HepG2 (cell line): ENCODE data around the gene MEX3C. TPM values are rescaled to one million over a fixed set of nuclear protein-coding genes. Genes with fewer than 3 reads are reported as not detected.
A peak's percentile ranks its signal among the peaks of the same experiment; 100 is the strongest.

Source experiments
- AGO2 ChIP-seq: fragments of 200-400 bp; formaldehyde crosslinking; optimal IDR thresholded peaks from 2 replicates; pipeline ENCODE3; 2017; ENCODE audit warnings: mild to moderate bottlenecking, low read depth, low read length, moderate library complexity
- ATF4 ChIP-seq, 2 experiments: fragments of 450-650 bp in 1 of 2; sonication (generic) in 1 of 2; formaldehyde crosslinking; IDR thresholded peaks; 2 replicates each; pipeline versions ENCODE4 v1.5.0 to v1.8.0; 2020 to 2022; ENCODE audit warnings: mild to moderate bottlenecking in 1 of 2, missing genetic modification reagents in 1 of 2
- CTCF ChIP-seq: sonication (generic); formaldehyde crosslinking; IDR thresholded peaks from 2 replicates; pipeline ENCODE4 v1.5.0; 2020; ENCODE audit warnings: mild to moderate bottlenecking, missing genetic modification reagents, moderate library complexity
- ELK4 ChIP-seq: sonication (generic); formaldehyde crosslinking; IDR thresholded peaks from 2 replicates; pipeline ENCODE4 v1.9.0; 2021; ENCODE audit warnings: missing genetic modification reagents, borderline replicate concordance
- EZH2 ChIP-seq: conservative IDR thresholded peaks from 2 replicates; pipeline ENCODE4 v1.6.1; 2012; ENCODE audit warnings: mild to moderate bottlenecking, low read depth, low read length, moderate library complexity
- FIP1L1 ChIP-seq: fragments of 200-400 bp; formaldehyde crosslinking; IDR thresholded peaks from 2 replicates; pipeline ENCODE4 v1.6.1; 2018; ENCODE audit warnings: low read depth, mild to moderate bottlenecking, low read length, moderate library complexity, borderline replicate concordance; ENCODE audit not compliant: insufficient read depth
- GABPB1 ChIP-seq: IDR thresholded peaks from 2 replicates; pipeline ENCODE4 v1.6.1; 2016; ENCODE audit warnings: mild to moderate bottlenecking, missing genetic modification reagents, moderate library complexity, missing compliant biosample characterization
- HMGXB4 ChIP-seq, 2 experiments: sonication (generic) in 1 of 2; formaldehyde crosslinking in 1 of 2; IDR thresholded peaks; 2 replicates each; pipeline versions ENCODE4 v1.4.0 to v1.6.1; 2018 to 2020; ENCODE audit warnings: missing genetic modification reagents in 2 of 2, borderline replicate concordance in 1 of 2, low read depth in 1 of 2, mild to moderate bottlenecking in 1 of 2, missing biosample characterization in 1 of 2
- IKZF1 ChIP-seq: fragments of 450-650 bp; IDR thresholded peaks from 2 replicates; pipeline ENCODE4 v1.7.1; 2016
- ISL2 ChIP-seq: sonication (generic); formaldehyde crosslinking; IDR thresholded peaks from 2 replicates; pipeline ENCODE4 v1.5.0; 2020; ENCODE audit warnings: missing genetic modification reagents
- MAFG ChIP-seq: sonication (generic); formaldehyde crosslinking; IDR thresholded peaks from 2 replicates; pipeline ENCODE4 v1.5.1; 2020; ENCODE audit warnings: mild to moderate bottlenecking, missing genetic modification reagents
- NFYB ChIP-seq: sonication (generic); formaldehyde crosslinking; IDR thresholded peaks from 2 replicates; pipeline ENCODE4 v1.4.0; 2020; ENCODE audit warnings: missing genetic modification reagents
- NRL ChIP-seq: sonication (generic); formaldehyde crosslinking; IDR thresholded peaks from 2 replicates; pipeline ENCODE4 v1.5.0; 2020; ENCODE audit warnings: missing genetic modification reagents, mild to moderate bottlenecking, moderate library complexity, borderline replicate concordance
- ONECUT2 ChIP-seq: sonication (generic); formaldehyde crosslinking; IDR thresholded peaks from 2 replicates; pipeline ENCODE4 v1.4.0; 2020; ENCODE audit warnings: missing genetic modification reagents
- PTBP1 ChIP-seq: fragments of 200-400 bp; formaldehyde crosslinking; IDR thresholded peaks from 2 replicates; pipeline ENCODE4 v1.6.1; 2018; ENCODE audit warnings: low read length, low read depth; ENCODE audit not compliant: poor library complexity, severe bottlenecking
- REL ChIP-seq: sonication (generic); formaldehyde crosslinking; conservative IDR thresholded peaks from 2 replicates; pipeline ENCODE4 v1.8.0; 2022; ENCODE audit warnings: mild to moderate bottlenecking, missing genetic modification reagents, moderate library complexity
- SMAD3 ChIP-seq: sonication (generic); formaldehyde crosslinking; IDR thresholded peaks from 2 replicates; pipeline ENCODE4 v1.4.0; 2020; ENCODE audit warnings: missing genetic modification reagents
- SMC3 ChIP-seq: IDR thresholded peaks from 2 replicates; pipeline ENCODE4 v1.6.1; 2011; ENCODE audit warnings: low read length, improper control_type of control experiment
- SPEN ChIP-seq: sonication (generic); formaldehyde crosslinking; IDR thresholded peaks from 2 replicates; pipeline ENCODE4 v1.5.1; 2020; ENCODE audit warnings: low read depth, mild to moderate bottlenecking, missing genetic modification reagents
- TARDBP ChIP-seq: sonication (generic); formaldehyde crosslinking; IDR thresholded peaks from 2 replicates; pipeline ENCODE4 v1.8.0; 2022; ENCODE audit warnings: mild to moderate bottlenecking, missing genetic modification reagents
- U2AF1 ChIP-seq: fragments of 200-400 bp; formaldehyde crosslinking; optimal IDR thresholded peaks from 2 replicates; pipeline ENCODE3; 2017; ENCODE audit warnings: mild to moderate bottlenecking, low read depth, low read length
- ZNF30 ChIP-seq: sonication (generic); formaldehyde crosslinking; IDR thresholded peaks from 2 replicates; pipeline ENCODE4 v1.5.0; 2020; ENCODE audit warnings: mild to moderate bottlenecking, missing genetic modification reagents
- ZNF678 ChIP-seq: sonication (generic); formaldehyde crosslinking; IDR thresholded peaks from 2 replicates; pipeline ENCODE4 v1.4.0; 2020; ENCODE audit warnings: mild to moderate bottlenecking, missing genetic modification reagents
- ZNF839 ChIP-seq: sonication (generic); formaldehyde crosslinking; IDR thresholded peaks from 2 replicates; pipeline ENCODE4 v1.4.0; 2020; ENCODE audit warnings: missing genetic modification reagents, mild to moderate bottlenecking, borderline replicate concordance
- polyA plus RNA-seq, 8 experiments: library from polyadenylated mRNA; depleted of rRNA in 3 of 8; stranded (reverse) in 7 of 8; unstranded in 1 of 8; fragments of >200 nt; fragmentation: Illumina TruSeq in 4 of 8; extraction: Trizol in 4 of 8; gene quantifications; 2 replicates each; pipeline versions ENCODE4 v1.2.1 to v1.2.3, GENCODE V29; 2011 to 2016; ENCODE audit warnings: low read depth in 4 of 8, missing spikeins in 1 of 8, mixed read lengths in 1 of 8; ENCODE audit not compliant: insufficient read depth in 1 of 8
- total RNA-seq, 5 experiments: library from RNA; depleted of rRNA; stranded (reverse); fragments of >200 nt; fragmentation: Illumina TruSeq; extraction: Trizol; gene quantifications; 2 replicates each; pipeline ENCODE4 v1.2.3, GENCODE V29; 2016; ENCODE audit warnings: low read depth in 1 of 5

MEX3C gene
- total and polyA plus RNA-seq, 2 of the 13 experiments (the other 11 are each of a cell fraction or from before 2014, with no cell fraction given), result 34.8 to 36.4 TPM

GRCh38 chr18:51197661-51198424 lies at the start of gene MEX3C (continued):
- TF ChIP-seq PTBP1, result no peak
- peak; percentile 25 for TF ChIP-seq AGO2
- TF ChIP-seq SMAD3, result no peak
- peak in 1 of 2 experiments; percentile 94; a peak in 2 of 4 replicates for TF ChIP-seq ATF4 (CRISPR knock-in tag; IDR thresholded peaks at IDR 0.05)
- peak; percentile 68; the same call in 1 of the 2 replicates for TF ChIP-seq TARDBP
- TF ChIP-seq MAFG, result no peak
- TF ChIP-seq ZNF30, result peak; percentile 55; the same call in 1 of the 2 replicates
- TF ChIP-seq U2AF1, result peak; percentile 68
- TF ChIP-seq ZNF839 (CRISPR knock-in tag), result no peak
- no peak for TF ChIP-seq FIP1L1
- TF ChIP-seq IKZF1, result no peak
- TF ChIP-seq EZH2, result no peak
- TF ChIP-seq REL (CRISPR knock-in tag), result 0 out of 2 replicates have a peak, but pooled peaks have one; percentile 44
- TF ChIP-seq SMC3, result no peak
- TF ChIP-seq ISL2 (CRISPR knock-in tag), result peak; percentile 42; the same call in 1 of the 2 replicates
- TF ChIP-seq GABPB1, result peak; percentile 82
- TF ChIP-seq CTCF (CRISPR knock-in tag), result peak; percentile 56; the same call in 1 of the 2 replicates
- TF ChIP-seq NRL, result peak; percentile 72
- peak; percentile 86 for TF ChIP-seq NFYB (CRISPR knock-in tag)
- TF ChIP-seq ONECUT2 (CRISPR knock-in tag), result no peak
- no peak for TF ChIP-seq ELK4 (CRISPR knock-in tag)
- TF ChIP-seq SPEN (CRISPR knock-in tag), result peak; percentile 75
- TF ChIP-seq ZNF678, result no peak
- TF ChIP-seq HMGXB4 (CRISPR knock-in tag; IDR thresholded peaks at IDR 0.05; ENCODE audit: borderline replicate concordance in 1 of 2, low read depth in 1 of 2), result peak; percentile 43 to 59; a peak in 2 of 4 replicates
